ENCODE measurements around the gene PSME2.

- TF ChIP-seq, protein P1, sequence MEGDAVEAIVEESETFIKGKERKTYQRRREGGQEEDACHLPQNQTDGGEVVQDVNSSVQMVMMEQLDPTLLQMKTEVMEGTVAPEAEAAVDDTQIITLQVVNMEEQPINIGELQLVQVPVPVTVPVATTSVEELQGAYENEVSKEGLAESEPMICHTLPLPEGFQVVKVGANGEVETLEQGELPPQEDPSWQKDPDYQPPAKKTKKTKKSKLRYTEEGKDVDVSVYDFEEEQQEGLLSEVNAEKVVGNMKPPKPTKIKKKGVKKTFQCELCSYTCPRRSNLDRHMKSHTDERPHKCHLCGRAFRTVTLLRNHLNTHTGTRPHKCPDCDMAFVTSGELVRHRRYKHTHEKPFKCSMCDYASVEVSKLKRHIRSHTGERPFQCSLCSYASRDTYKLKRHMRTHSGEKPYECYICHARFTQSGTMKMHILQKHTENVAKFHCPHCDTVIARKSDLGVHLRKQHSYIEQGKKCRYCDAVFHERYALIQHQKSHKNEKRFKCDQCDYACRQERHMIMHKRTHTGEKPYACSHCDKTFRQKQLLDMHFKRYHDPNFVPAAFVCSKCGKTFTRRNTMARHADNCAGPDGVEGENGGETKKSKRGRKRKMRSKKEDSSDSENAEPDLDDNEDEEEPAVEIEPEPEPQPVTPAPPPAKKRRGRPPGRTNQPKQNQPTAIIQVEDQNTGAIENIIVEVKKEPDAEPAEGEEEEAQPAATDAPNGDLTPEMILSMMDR (conservative IDR thresholded peaks at IDR 0.05) = no peak
- TF ChIP-seq ZFX (IDR thresholded peaks at IDR 0.05) = no peak
Observed at GRCh38 chr14:24122416-24122815, 24.0 kb downstream of the PSME2 start.
